HL-60 (cell line): Measurements from ENCODE around the gene RRP1.

Experiments
- DNase-seq, 2 experiments: peaks; one replicate each; pipeline ENCODE4 v3.0.0-alpha.2; 2010 to 2020; ENCODE audit warnings: low read depth in 1 of 2, low spot score in 1 of 2
- H3K27ac ChIP-seq: fragments of 250-450 bp; sonication (Bioruptor Pico); replicated peaks from 2 replicates; pipeline ENCODE4 v1.5.1; 2020; ENCODE audit warnings: mild to moderate bottlenecking, moderate library complexity
- H3K27me3 ChIP-seq: fragments of 250-450 bp; sonication (Bioruptor Pico); 2 replicates; pipeline ENCODE4 v1.5.1; 2021; ENCODE audit warnings: mild to moderate bottlenecking, moderate library complexity; ENCODE audit not compliant: insufficient read depth, poor library complexity, severe bottlenecking
- H3K4me3 ChIP-seq: replicated peaks from 2 replicates; pipeline ENCODE4 v1.5.1; 2011; ENCODE audit warnings: mild to moderate bottlenecking, control low read depth, low read length; ENCODE audit not compliant: insufficient read depth
- CTCF ChIP-seq: IDR thresholded peaks from one replicate; pipeline ENCODE4 v1.5.1; 2011; ENCODE audit warnings: low read length, control low read depth, inconsistent platforms; ENCODE audit not compliant: insufficient read depth
- GABPA ChIP-seq: IDR thresholded peaks from 2 replicates; pipeline ENCODE4 v1.6.1; 2012; ENCODE audit warnings: low read depth
- POLR2AphosphoS5 ChIP-seq: IDR thresholded peaks from 2 replicates; pipeline ENCODE4 v1.6.1; 2012; ENCODE audit warnings: low read depth
- REST ChIP-seq: IDR thresholded peaks from 2 replicates; pipeline ENCODE4 v1.6.1; 2012; ENCODE audit warnings: low read depth; ENCODE audit not compliant: insufficient replicate concordance
- SPI1 ChIP-seq: IDR thresholded peaks from 2 replicates; pipeline ENCODE4 v1.6.1; 2012; ENCODE audit warnings: low read depth, mild to moderate bottlenecking, borderline replicate concordance

RRP1 gene

GRCh38 chr21:43813656-43813980 lies 24.2 kb downstream of the RRP1 start:
- no peak for DNase-seq

GRCh38 chr21:43814215-43815106 lies 25.1 kb downstream of the RRP1 start:
- no peak for DNase-seq
- TF ChIP-seq SPI1 (no peak), REST (no peak), GABPA (no peak), CTCF (no peak), POLR2AphosphoS5 (no peak)
- H3K27ac ChIP-seq = no peak overlapping the region
- no peaks in the 10 kb centered on the region for H3K27me3 ChIP-seq
- no peak overlapping the region for H3K4me3 ChIP-seq

More at GRCh38 chr21:43813656-43813980, 24.2 kb downstream of the RRP1 start:
- Histone ChIP-seq H3K4me3 (no peak overlapping the region), H3K27me3 (no peaks in the 10 kb centered on the region), H3K27ac (no peak overlapping the region)
- TF ChIP-seq CTCF (no peak), POLR2AphosphoS5 (no peak), SPI1 (no peak), GABPA (no peak), REST (no peak)

GRCh38 chr21:43815107-43815613 lies 25.8 kb downstream of the RRP1 start:
- Histone ChIP-seq H3K4me3 (no peak overlapping the region), H3K27me3 (no peaks in the 10 kb centered on the region), H3K27ac (no peak overlapping the region)
- TF ChIP-seq SPI1 (no peak), POLR2AphosphoS5 (no peak), GABPA (no peak)
- no peak for DNase-seq

GRCh38 chr21:43815991-43816390 lies 26.6 kb downstream of the RRP1 start:
- TF ChIP-seq CTCF (no peak), POLR2AphosphoS5 (no peak), GABPA (no peak), SPI1 (no peak)
- H3K27ac ChIP-seq = no peak overlapping the region
- H3K4me3 ChIP-seq = no peak overlapping the region
- no peaks in the 10 kb centered on the region for H3K27me3 ChIP-seq
- no peak for DNase-seq
